Hepatocyte (in vitro differentiated cells): Measurements from ENCODE around the gene SRSF2.

Experiments used
- EZH2 ChIP-seq: fragments of 200-600 bp; sonication (generic); IDR thresholded peaks from 2 replicates; pipeline ENCODE4 v1.6.1; 2016; ENCODE audit warnings: antibody characterized with exemption, mild to moderate bottlenecking, borderline replicate concordance
- EZH2phosphoT487 ChIP-seq: fragments of 200-600 bp; sonication (generic); IDR thresholded peaks from one replicate; pipeline ENCODE4 v1.6.1; 2018; ENCODE audit warnings: antibody characterized with exemption, mild to moderate bottlenecking, low read depth, moderate library complexity; ENCODE audit not compliant: unreplicated experiment, severe bottlenecking
- TF ChIP-seq, protein P1 (sequence below): fragments of 200-600 bp; sonication (generic); IDR thresholded peaks from 2 replicates; pipeline ENCODE4 v1.5.1; 2016; ENCODE audit warnings: antibody characterized with exemption, mild to moderate bottlenecking; ENCODE audit not compliant: poor library complexity

GRCh38 chr17:76723812-76724211 is 13.3 kb downstream of the SRSF2 start:
- TF ChIP-seq, protein P1, sequence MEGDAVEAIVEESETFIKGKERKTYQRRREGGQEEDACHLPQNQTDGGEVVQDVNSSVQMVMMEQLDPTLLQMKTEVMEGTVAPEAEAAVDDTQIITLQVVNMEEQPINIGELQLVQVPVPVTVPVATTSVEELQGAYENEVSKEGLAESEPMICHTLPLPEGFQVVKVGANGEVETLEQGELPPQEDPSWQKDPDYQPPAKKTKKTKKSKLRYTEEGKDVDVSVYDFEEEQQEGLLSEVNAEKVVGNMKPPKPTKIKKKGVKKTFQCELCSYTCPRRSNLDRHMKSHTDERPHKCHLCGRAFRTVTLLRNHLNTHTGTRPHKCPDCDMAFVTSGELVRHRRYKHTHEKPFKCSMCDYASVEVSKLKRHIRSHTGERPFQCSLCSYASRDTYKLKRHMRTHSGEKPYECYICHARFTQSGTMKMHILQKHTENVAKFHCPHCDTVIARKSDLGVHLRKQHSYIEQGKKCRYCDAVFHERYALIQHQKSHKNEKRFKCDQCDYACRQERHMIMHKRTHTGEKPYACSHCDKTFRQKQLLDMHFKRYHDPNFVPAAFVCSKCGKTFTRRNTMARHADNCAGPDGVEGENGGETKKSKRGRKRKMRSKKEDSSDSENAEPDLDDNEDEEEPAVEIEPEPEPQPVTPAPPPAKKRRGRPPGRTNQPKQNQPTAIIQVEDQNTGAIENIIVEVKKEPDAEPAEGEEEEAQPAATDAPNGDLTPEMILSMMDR = no peak
- TF ChIP-seq EZH2phosphoT487 (no peak), EZH2 (no peak)
